Measurements from ENCODE around the gene OR2A12. TPM values are rescaled to one million over a fixed set of nuclear protein-coding genes. Genes with fewer than 3 reads are reported as not detected.

OR2A12 gene
- total RNA-seq, 1 experiment from 2014 or later: not detected

GRCh38 chr7:144110272-144110671 lies 24.2 kb downstream of the OR2A12 start:
- CTCF ChIA-PET: no interaction called here
- Histone ChIP-seq H3K36me3 (ENCODE audit: control insufficient read depth, insufficient read depth, low read length) (no peaks in the 10 kb centered on the region), H3K27me3 (replicated peaks; ENCODE audit: control insufficient read depth, insufficient read depth, low read length) (no peaks in the 10 kb centered on the region), H3K9me3 (no peaks in the 10 kb centered on the region), H3K4me3 (ENCODE audit: low read depth, low read length) (no peak overlapping the region), H3K4me1 (no peaks in the 10 kb centered on the region)
- Mint-ChIP-seq H3K27ac (ENCODE audit: unreplicated experiment) (no peak overlapping the region), H3K36me3 (ENCODE audit: insufficient read depth, unreplicated experiment) (no peaks in the 10 kb centered on the region), H3K4me1 (ENCODE audit: low read depth, unreplicated experiment) (no peaks in the 10 kb centered on the region), H3K9me3 (ENCODE audit: unreplicated experiment) (no peaks in the 10 kb centered on the region), H3K27me3 (ENCODE audit: insufficient read depth, unreplicated experiment) (peaks cover 7% of the 10 kb centered on the region), H3K4me3 (ENCODE audit: unreplicated experiment) (no peak overlapping the region)
- intact Hi-C loops (cut with micrococcal nuclease; ENCODE audit: unreplicated experiment): no loop called here
- no TSS peak for BruUV-seq (replicated peaks)
- no peak for DNase-seq
- POLR2A ChIA-PET: no interaction called here
- no peak for TF ChIP-seq CTCF (IDR thresholded peaks at IDR 0.05; ENCODE audit: insufficient read depth in 1 of 2, low read depth in 1 of 2, low read length in 1 of 2, severe bottlenecking in 1 of 2, unreplicated experiment in 1 of 2)

GRCh38 chr7:144113651-144114050 lies 27.6 kb downstream of the OR2A12 start:
- no peaks in the 10 kb centered on the region for H3K4me1 ChIP-seq
- H3K36me3 ChIP-seq (ENCODE audit: control insufficient read depth, insufficient read depth, low read length): no peaks in the 10 kb centered on the region
- H3K27me3 ChIP-seq (replicated peaks; ENCODE audit: control insufficient read depth, insufficient read depth, low read length): no peaks in the 10 kb centered on the region
- no peaks in the 10 kb centered on the region for H3K4me1 Mint-ChIP-seq (ENCODE audit: low read depth, unreplicated experiment)
- ChIA-PET CTCF (interaction anchor here (0.7 kb wide), 1 partner anchor 14 kb away, joined by 3 read pairs; no protein-coding TSS in a partner anchor), POLR2A (no interaction called here)
- TF ChIP-seq CTCF (IDR thresholded peaks at IDR 0.05; ENCODE audit: insufficient read depth in 1 of 2, low read depth in 1 of 2, low read length in 1 of 2, severe bottlenecking in 1 of 2, unreplicated experiment in 1 of 2): no peak
- intact Hi-C loops (cut with micrococcal nuclease; ENCODE audit: unreplicated experiment): no loop called here
- no peak overlapping the region for H3K4me3 Mint-ChIP-seq (ENCODE audit: unreplicated experiment)
- DNase-seq: no peak
- no peak overlapping the region for H3K4me3 ChIP-seq (ENCODE audit: low read depth, low read length)
- no peaks in the 10 kb centered on the region for H3K36me3 Mint-ChIP-seq (ENCODE audit: insufficient read depth, unreplicated experiment)
- H3K9me3 Mint-ChIP-seq (ENCODE audit: unreplicated experiment): no peaks in the 10 kb centered on the region
- H3K27ac Mint-ChIP-seq (ENCODE audit: unreplicated experiment): no peak overlapping the region
- H3K27me3 Mint-ChIP-seq (ENCODE audit: insufficient read depth, unreplicated experiment): peaks cover 4% of the 10 kb centered on the region
- no peaks in the 10 kb centered on the region for H3K9me3 ChIP-seq
- BruUV-seq (replicated peaks): no TSS peak

GRCh38 chr7:144118341-144118740 lies 32.3 kb downstream of the OR2A12 start:
- H3K9me3 Mint-ChIP-seq (ENCODE audit: unreplicated experiment): no peaks in the 10 kb centered on the region
- Histone ChIP-seq H3K36me3 (ENCODE audit: control insufficient read depth, insufficient read depth, low read length) (no peaks in the 10 kb centered on the region), H3K4me3 (ENCODE audit: low read depth, low read length) (no peak overlapping the region), H3K27me3 (replicated peaks; ENCODE audit: control insufficient read depth, insufficient read depth, low read length) (no peaks in the 10 kb centered on the region), H3K4me1 (no peaks in the 10 kb centered on the region), H3K9me3 (no peaks in the 10 kb centered on the region)
- CTCF ChIA-PET: no interaction called here
- H3K4me1 Mint-ChIP-seq (ENCODE audit: low read depth, unreplicated experiment): no peaks in the 10 kb centered on the region
- H3K27me3 Mint-ChIP-seq (ENCODE audit: insufficient read depth, unreplicated experiment): peaks cover 4% of the 10 kb centered on the region
- no peak for DNase-seq
- no TSS peak for BruUV-seq (replicated peaks)
- POLR2A ChIA-PET: no interaction called here
- intact Hi-C loops (cut with micrococcal nuclease; ENCODE audit: unreplicated experiment): no loop called here
- no peak overlapping the region for H3K27ac Mint-ChIP-seq (ENCODE audit: unreplicated experiment)
- TF ChIP-seq CTCF (IDR thresholded peaks at IDR 0.05; ENCODE audit: insufficient read depth in 1 of 2, low read depth in 1 of 2, low read length in 1 of 2, severe bottlenecking in 1 of 2, unreplicated experiment in 1 of 2): no peak
- no peaks in the 10 kb centered on the region for H3K36me3 Mint-ChIP-seq (ENCODE audit: insufficient read depth, unreplicated experiment)
- no peak overlapping the region for H3K4me3 Mint-ChIP-seq (ENCODE audit: unreplicated experiment)

Data from Caco-2 (cell line).